ENCODE results near the gene LGR6.

- TF ChIP-seq CTCF (IDR thresholded peaks at IDR 0.05) (no peak), POLR2A (IDR thresholded peaks at IDR 0.05) (no peak)
Measured at GRCh38 chr1:202270871-202271326, 77.3 kb downstream of the LGR6 start.

All from right lobe of liver (tissue), 4 donors.